Measurements from ENCODE around the gene FGF12.

The FGF12 gene

GRCh38 chr3:192620275-192620674 is 107.1 kb downstream of the FGF12 start:
- H3K27me3 ChIP-seq (ENCODE audit: control insufficient read depth, insufficient read depth, low read length), result no peaks in the 10 kb centered on the region
- no peaks in the 10 kb centered on the region for H3K4me1 ChIP-seq
- no peak overlapping the region for H3K4me2 ChIP-seq (ENCODE audit: low read length)
- no peaks in the 10 kb centered on the region for H3K79me2 ChIP-seq
- no peak overlapping the region for H3K9ac ChIP-seq
- H3K36me3 ChIP-seq (ENCODE audit: control insufficient read depth, insufficient read depth, low read length), result no peaks in the 10 kb centered on the region
- no peaks in the 10 kb centered on the region for H3K9me3 ChIP-seq (ENCODE audit: control insufficient read depth, low read length)
- no peak overlapping the region for H3K4me3 ChIP-seq (ENCODE audit: low read depth, low read length)
- H2AFZ ChIP-seq, result no peak overlapping the region
- TF ChIP-seq CTCF (IDR thresholded peaks at IDR 0.05), result no peak
- no peak overlapping the region for H3K27ac ChIP-seq

GRCh38 chr3:192611411-192611810 is 115.9 kb downstream of the FGF12 start:
- Histone ChIP-seq H3K9ac (no peak overlapping the region), H3K27ac (no peak overlapping the region), H3K4me2 (ENCODE audit: low read length) (no peak overlapping the region), H3K4me3 (ENCODE audit: low read depth, low read length) (no peak overlapping the region), H3K9me3 (ENCODE audit: control insufficient read depth, low read length) (no peaks in the 10 kb centered on the region), H3K36me3 (ENCODE audit: control insufficient read depth, insufficient read depth, low read length) (no peaks in the 10 kb centered on the region), H3K27me3 (ENCODE audit: control insufficient read depth, insufficient read depth, low read length) (no peaks in the 10 kb centered on the region), H2AFZ (no peak overlapping the region), H3K79me2 (no peaks in the 10 kb centered on the region), H3K4me1 (no peaks in the 10 kb centered on the region)
- TF ChIP-seq CTCF (IDR thresholded peaks at IDR 0.05), result no peak

DNA sequence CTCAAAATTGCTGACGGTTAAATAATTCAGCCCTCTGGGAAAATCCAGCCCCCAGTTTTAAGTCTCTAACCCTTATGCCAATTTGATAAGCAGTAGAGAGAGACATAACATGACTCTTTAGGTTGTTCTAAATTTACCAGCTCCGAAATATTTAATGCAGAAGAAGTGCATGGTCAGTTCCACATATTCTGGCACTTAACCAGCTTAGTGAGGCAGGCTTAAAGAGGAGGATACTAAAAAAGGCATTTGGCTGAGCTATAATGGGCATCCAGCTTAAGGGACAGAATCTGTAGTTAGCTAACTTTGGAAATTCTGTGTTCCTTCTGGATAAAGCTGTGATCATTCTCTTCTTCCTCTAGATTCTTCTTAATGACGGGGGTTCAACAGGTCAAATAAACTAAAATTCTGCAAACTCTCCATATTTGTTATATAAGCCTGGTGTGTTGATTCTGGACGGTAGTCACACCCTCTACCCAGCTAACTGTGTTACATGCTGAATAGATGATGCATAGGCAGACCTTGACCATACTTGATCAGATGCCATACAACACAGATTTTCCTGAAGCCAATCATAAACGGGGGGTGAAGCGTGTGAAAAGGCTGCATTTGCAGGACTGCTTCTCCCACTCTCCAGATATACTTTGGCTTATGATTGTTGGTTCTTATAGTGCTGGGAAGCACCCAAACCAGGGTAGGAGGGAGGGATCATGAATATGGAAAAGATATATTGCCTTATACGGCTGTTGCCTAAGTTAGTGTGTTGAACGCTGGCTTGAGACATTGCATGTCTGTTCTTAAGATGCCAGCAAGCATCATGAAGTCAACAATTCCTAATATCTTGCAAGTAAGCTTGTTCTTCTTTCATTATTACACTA is 118.4 kb downstream of the FGF12 start:
- H3K4me2 ChIP-seq (ENCODE audit: low read length), result no peak overlapping the region
- no peak for TF ChIP-seq CTCF (IDR thresholded peaks at IDR 0.05)
- no peak overlapping the region for H3K9ac ChIP-seq
- H3K79me2 ChIP-seq, result no peaks in the 10 kb centered on the region
- no peak overlapping the region for H2AFZ ChIP-seq
- H3K27me3 ChIP-seq (ENCODE audit: control insufficient read depth, insufficient read depth, low read length), result no peaks in the 10 kb centered on the region
- no peaks in the 10 kb centered on the region for H3K9me3 ChIP-seq (ENCODE audit: control insufficient read depth, low read length)
- H3K4me3 ChIP-seq (ENCODE audit: low read depth, low read length), result no peak overlapping the region
- no peaks in the 10 kb centered on the region for H3K36me3 ChIP-seq (ENCODE audit: control insufficient read depth, insufficient read depth, low read length)
- H3K4me1 ChIP-seq, result no peaks in the 10 kb centered on the region
- H3K27ac ChIP-seq, result no peak overlapping the region

DNA sequence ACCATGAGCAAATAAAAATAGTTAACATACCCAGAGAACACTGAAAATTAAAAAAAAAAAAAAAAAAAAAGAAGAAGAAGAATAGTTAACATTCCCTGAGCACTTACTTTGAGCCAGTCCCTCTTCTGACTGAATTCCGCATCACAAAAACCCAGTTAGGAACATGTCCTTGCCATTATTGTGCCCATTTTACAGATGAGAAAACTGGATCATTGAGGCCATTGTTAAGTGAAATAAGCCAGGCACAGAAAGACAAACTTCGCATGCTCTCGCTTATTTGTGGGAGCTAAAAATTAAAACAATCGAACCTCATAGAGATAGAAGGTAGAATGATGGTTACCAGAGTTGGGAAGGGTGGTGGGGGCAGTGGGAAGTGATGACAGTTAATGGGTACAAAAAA is 119.5 kb downstream of the FGF12 start:
- H2AFZ ChIP-seq, result no peak overlapping the region
- H3K79me2 ChIP-seq, result no peaks in the 10 kb centered on the region
- TF ChIP-seq CTCF (IDR thresholded peaks at IDR 0.05), result no peak
- no peaks in the 10 kb centered on the region for H3K36me3 ChIP-seq (ENCODE audit: control insufficient read depth, insufficient read depth, low read length)
- no peak overlapping the region for H3K4me3 ChIP-seq (ENCODE audit: low read depth, low read length)
- H3K9ac ChIP-seq, result no peak overlapping the region
- H3K4me2 ChIP-seq (ENCODE audit: low read length), result no peak overlapping the region
- H3K9me3 ChIP-seq (ENCODE audit: control insufficient read depth, low read length), result no peaks in the 10 kb centered on the region
- no peak overlapping the region for H3K27ac ChIP-seq
- no peaks in the 10 kb centered on the region for H3K27me3 ChIP-seq (ENCODE audit: control insufficient read depth, insufficient read depth, low read length)
- no peaks in the 10 kb centered on the region for H3K4me1 ChIP-seq

- no peaks in the 10 kb centered on the region for H3K79me2 ChIP-seq
- TF ChIP-seq CTCF (IDR thresholded peaks at IDR 0.05), result no peak
- H3K4me3 ChIP-seq (ENCODE audit: low read depth, low read length), result no peak overlapping the region
- H2AFZ ChIP-seq, result no peak overlapping the region
- H3K9me3 ChIP-seq (ENCODE audit: control insufficient read depth, low read length), result no peaks in the 10 kb centered on the region
- no peaks in the 10 kb centered on the region for H3K4me1 ChIP-seq
- no peak overlapping the region for H3K9ac ChIP-seq
- H3K27me3 ChIP-seq (ENCODE audit: control insufficient read depth, insufficient read depth, low read length), result no peaks in the 10 kb centered on the region
- H3K36me3 ChIP-seq (ENCODE audit: control insufficient read depth, insufficient read depth, low read length), result no peaks in the 10 kb centered on the region
- no peak overlapping the region for H3K27ac ChIP-seq
- no peak overlapping the region for H3K4me2 ChIP-seq (ENCODE audit: low read length)
Observed at GRCh38 chr3:192597913-192598312, 129.4 kb downstream of the FGF12 start.

Measured in parathyroid adenoma (tissue), 2 donors.